HG02852 (cell line): ENCODE measurements around the gene FAM89B.

Experiments
- ATAC-seq: cut with Tn5 transposase; IDR thresholded peaks from one replicate; pipeline ENCODE4 v1.9.1; 2021; ENCODE audit warnings: mild to moderate bottlenecking, moderate library complexity; ENCODE audit not compliant: unreplicated experiment

Gene FAM89B

GRCh38 chr11:65538915-65539743 lies 33.2 kb upstream of the FAM89B start:
- ATAC-seq = no peak

DNA sequence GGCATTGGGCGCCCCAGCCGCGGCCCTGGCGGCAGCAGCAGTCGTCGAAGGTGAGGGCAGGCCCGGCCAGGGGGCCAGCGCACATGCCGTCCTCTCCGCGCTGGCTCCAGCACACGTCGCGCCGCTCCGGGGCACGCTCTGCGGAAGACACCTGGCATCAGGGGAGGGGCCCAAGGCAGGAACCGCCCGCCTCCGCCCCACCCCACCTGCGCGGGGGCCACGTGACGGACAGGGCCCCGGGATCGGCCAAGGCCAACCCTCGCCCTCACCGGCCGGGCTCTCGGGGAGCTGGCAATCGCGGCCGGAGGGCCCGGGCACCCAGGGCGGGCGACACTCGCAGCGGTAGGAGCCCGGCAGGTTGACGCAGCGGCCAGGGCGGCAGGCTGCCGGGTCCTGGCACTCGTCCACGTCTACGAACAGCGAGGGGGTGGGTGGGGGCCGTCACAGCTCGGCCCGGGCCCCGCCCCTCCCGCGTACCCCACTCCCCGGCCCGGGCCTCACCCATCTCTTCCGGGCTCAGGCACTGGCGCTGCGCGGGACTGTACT lies 32.5 kb upstream of the FAM89B start:
- ATAC-seq = peak; percentile 57

DNA sequence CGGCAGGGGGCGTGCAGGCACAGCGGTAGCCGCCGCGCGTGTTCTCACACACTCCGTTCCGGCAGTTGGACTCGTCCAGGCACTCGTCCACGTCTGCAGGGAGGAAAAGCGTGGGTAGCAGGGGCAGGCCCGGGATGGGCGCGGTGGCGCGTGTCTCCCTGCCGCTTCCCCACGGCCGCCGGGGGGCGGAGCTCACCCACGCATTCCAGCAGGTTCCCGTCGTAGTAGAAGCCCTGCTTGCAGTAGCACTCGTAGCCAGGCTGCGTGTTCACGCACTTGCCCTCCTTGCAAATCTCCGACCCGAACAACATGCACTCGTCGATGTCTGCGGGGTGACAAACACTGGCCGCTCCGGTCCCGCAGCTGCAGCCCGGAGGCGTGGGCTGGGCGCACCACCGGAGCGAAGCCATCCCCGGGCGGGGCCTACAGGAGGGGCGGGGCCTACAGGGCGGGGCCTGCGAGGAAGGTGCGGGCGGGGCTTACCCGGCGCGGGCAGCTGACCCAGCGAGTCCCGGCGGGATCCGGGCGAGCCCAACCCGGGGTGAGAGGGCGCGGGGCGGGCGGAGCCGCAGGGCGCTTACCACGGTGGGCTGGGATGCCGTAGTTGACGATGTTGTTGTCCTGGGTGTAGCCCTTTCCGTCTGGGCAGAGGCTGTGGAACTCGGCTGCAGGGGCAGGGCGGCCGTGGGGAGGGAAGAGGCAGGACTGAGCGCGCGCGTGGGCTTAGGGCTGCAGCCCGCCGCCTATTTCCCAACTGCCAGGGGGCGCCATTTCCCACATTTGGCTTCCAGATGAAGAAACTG lies 31.8 kb upstream of the FAM89B start:
- peak; percentile 73 for ATAC-seq

DNA sequence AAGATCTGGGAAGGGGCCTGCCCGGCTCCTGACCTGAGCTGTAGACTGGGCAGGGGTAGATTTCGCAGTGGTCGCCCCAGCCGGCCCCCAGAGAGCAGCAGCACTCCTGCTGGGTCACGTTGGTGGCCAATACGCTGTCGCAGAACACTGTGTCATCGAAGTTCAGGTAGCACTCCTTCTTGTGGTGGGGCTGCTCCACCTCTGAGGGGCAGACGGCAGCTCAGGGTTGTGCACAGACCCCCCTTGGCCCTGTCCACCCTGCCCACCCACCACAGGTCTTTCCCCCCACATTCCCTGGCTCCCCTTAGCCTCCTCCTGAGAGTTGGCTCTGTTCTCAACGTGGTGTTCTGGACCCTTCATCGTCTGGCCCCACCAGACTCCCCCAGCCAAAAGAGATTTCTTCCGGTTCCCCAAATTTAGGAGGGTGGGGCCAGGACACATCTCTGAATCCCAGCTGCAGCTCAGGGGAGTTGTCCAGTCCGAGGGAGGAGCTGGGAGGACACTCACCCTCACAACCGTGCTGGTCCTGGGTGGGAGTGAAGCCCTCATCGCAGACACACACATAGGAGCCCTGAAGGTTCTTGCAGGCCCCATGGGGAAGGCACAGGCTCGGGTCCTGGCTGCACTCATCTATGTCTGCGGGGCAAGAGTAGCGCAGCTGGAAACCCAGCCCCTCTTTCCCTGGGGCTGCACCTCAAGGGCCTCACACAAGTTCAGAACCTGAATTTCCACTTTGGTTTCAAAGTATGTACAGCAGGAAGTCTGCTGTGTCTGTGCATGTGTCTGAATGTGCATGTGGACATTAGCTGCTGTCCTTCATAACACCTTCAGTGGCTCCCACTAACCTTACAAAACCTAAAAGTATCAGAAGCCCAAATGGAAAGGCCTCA lies 31.0 kb upstream of the FAM89B start:
- ATAC-seq = no peak

GRCh38 chr11:65542738-65543390 lies 29.5 kb upstream of the FAM89B start:
- ATAC-seq = no peak

DNA sequence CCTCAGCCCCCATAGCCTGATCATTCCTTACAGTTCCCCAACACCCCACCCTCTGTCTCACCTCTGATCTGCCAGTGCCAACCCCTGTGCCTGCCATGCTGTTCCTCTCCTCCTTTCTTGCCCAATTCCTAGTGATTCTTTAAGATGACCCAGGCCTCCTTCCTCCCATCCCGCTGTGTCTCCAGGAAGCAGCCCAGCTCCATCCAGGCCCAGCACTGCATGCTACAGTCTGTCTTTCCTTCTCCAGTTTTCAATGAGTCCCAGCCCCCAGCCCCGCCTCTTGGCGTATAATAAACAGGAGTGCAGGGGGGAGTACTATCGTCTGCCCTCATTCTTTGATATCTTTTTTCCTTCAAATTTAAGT lies 26.5 kb upstream of the FAM89B start:
- ATAC-seq = no peak

DNA sequence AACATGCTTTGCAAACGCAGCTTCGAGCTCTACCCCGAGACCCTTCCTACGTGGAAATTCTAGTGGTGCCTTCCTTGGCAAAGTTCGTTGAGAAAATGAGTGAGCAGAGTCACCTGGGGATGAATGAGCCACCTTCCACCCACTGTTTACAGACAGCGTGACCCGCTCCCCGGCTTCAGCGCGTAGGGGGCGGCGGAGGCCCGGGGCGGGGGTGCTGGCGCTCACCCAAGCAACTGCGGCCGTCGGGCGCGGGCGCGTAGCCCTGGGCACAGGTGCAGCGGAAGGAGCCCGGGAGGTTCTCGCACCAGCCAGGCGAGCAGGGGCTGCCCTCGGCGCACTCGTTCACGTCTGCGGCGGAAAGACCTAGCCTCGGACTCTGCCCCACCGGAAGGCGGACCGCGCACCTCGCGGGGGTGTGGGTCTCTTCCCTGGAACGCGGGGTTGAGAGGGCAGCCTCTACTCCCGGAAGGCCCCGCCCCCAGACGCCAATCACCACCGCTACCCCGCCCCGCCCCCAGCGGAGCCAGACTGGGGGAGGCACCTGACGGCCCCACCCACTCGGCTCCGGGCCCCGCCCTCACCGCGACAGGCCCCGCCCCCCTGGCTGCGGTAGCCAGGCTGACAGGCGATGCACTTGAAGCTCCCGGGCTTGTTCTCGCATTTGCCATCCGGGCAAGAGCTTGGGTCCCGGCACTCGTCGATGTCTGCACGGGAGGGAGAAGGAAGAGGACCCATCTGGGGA lies 25.9 kb upstream of the FAM89B start:
- peak; percentile 73 for ATAC-seq

DNA sequence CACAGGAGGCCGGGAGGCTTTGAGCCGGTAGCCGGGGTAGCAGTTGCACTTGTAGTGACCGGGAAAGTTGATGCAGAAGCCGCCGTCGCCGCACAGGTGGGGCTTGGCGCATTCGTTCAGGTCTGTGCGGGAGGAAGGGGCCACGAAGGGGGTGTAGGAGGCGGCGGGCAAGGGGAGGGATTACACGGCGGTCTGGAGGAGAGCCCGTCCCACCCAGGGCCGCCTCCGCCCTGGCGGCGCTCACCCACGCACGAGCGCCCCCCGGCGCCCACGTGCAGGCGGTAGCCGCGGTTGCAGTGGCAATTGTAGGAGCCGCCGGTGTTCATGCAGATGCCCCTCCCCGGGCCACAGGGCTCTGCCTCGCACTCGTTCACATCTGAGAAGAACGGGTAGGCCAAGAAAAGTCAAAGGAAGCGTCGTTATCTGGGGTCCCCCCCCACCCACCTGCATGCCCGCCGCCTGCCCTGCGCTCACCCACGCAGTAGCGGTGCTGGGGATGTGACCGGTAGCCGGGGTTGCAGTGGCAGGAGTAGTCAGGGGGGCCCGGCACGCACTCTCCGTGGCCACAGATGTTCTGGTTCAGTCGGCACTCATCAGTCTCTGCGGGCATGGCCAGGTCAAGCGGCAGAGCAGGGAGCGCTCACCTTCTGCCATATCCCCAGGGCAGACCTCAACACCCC lies 24.8 kb upstream of the FAM89B start:
- ATAC-seq = no peak

DNA sequence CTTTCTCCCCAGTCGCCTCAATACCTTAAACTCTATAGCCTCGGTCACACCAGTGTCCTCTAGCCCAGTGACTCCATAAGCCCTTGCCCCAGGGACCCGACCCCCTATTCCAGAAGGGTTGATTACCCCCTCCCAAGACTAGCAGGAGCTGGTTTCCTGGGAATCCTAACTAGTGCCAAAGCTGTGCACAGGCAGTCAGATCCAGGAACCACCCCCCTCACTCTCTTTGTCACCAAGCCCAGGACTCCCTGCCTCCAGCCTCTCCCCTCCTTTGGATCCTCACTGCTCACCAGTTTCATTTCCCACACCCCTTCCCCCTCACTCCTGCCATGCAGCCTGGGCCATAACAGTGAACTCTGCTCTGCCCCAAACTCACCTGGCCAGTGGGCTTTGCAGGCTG lies 23.9 kb upstream of the FAM89B start:
- ATAC-seq = no peak

GRCh38 chr11:65549096-65549495 lies 23.2 kb upstream of the FAM89B start:
- ATAC-seq = no peak

GRCh38 chr11:65551572-65552387 lies 20.6 kb upstream of the FAM89B start:
- no peak for ATAC-seq

DNA sequence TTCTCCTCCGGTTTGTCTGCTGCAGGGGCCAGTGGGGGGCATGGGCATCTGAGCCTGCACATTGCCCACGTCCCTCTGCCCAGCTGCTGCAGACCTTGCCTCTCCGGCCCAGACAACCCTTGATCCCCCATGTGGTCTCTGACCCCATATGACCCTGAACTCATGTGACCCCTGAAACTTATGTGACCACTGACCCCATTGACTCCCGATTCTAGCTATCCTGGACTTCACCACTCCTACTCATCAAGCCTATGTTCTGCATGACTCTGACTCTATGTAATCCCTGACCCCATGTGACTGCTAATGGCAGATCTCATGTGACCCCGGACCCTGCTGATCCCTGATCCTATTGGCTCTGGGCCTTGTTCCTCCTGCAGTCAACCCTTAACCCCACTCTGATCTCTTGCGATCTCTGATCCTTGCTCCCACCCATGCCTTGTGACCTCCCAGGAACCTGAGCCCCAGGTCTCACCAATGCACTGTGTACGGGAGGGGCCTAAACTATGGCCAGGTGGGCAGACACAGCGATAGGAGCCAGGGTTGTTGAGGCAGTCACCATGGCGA lies 19.9 kb upstream of the FAM89B start:
- ATAC-seq = no peak

DNA sequence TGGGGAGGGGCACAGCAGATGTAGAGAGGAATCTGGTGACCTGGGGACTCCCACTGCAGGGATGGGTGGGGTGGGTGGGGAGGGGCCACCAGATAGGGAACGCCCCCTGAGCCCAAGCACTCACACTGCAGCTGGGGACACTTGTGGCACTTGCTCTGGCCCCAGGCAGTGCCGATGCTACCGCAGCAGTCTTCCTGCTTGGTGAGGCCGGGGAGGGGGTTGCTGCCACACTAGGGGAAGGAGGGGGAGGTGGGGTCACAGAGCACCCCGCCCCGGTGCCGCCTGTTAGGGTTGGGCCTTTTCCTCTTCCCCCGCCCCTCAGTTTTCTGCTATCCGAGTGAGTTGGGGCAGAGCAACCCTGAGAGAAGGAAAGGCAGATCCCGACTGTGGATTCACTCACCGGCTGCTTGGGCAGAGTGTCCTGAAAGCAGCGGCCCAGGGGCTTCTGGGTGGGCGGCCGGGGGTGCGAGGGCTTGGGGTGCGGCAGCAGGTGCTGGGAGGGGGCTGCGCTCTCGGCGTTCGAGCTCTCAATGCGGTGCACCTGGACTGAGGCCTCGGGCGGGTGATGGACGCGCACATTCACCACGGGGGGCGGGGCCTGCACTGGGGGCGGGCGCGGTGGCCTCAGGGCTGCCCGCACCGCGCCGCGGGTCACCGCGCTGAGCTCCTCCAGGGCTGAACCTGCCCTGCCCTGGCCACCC lies 18.9 kb upstream of the FAM89B start:
- ATAC-seq = no peak

DNA sequence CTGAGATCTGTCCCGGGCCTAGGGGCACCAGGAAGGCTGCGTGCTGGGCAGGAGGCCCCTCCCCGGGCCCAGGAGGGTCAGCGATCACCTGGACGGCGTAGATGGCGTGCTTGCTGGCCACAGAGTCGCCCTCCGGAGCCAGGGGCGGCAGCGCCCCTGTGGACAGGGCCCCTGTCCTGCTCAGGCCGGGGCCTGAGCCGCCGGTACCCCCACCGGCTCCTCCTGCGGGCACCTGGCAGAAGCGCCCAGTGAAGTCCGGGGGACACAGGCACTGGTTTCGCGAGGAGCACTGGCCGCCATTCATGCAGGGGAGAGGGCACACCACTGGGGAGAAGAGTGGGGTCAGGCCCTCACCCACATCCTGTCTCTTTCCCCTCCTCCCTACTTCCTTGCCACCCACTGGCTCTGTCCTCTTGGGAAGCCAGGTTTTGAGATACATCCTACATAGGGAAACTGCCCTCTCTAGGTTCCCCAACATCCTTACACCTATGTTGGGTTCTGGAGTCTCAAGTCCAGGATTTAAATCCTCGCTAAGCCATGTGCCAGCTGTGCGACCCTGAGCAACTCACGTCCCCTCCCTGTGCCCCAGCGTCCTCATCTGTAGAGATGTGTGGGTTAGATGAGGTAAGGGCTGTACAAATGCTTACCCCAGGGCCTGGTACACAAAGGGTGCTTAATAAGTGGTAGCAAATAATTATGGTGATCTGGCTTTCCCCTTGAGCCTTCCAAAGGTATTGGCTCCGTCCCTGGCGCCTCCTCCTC lies 18.1 kb upstream of the FAM89B start:
- ATAC-seq = no peak

GRCh38 chr11:65554842-65555430 lies 17.4 kb upstream of the FAM89B start:
- no peak for ATAC-seq

DNA sequence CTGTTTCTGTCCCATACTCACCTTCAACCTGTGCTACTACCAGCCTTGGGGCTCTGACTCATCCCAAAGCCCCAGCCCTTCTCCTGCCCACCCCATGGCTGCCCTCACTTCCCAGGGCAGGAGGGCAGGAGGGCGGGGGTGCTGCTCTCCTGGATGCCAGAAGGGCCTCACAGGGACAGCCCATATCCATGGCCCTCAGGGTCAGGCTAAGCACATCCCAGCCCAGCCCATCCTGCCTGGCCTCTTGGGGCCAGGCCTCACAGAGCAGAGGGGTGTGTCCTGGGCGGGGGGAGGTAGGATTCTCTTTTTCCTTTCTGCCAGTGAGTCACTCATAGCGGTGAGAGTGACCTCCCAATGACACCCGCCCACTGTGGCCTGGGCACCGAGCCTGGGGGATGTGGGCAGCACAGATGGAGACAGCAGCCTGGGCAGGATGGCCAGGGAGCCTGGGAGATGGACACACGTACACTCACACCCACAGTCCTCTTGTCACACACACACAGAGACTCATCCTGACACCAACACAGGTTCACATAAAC lies 16.6 kb upstream of the FAM89B start:
- no peak for ATAC-seq
